Astrocyte (in vitro differentiated cells and primary cell): Measurements from ENCODE around the gene SPNS3. TPM values are rescaled to one million over a fixed set of nuclear protein-coding genes. Genes with fewer than 3 reads are reported as not detected.

Experiments used
- DNase-seq: peaks from one replicate; pipeline ENCODE4 v3.0.0-alpha.2; 2010; ENCODE audit warnings: low read depth
- FAIRE-seq: peaks from 2 replicates; lab custom pipeline; 2011; peaks lifted over from hg19 to GRCh38; lab: Jason Lieb, UNC
- H2AFZ ChIP-seq: 2 replicates; pipeline ENCODE4 v1.6.0; 2012; ENCODE audit warnings: low read depth, low read length, inconsistent platforms
- H3K27ac ChIP-seq: 2 replicates; pipeline ENCODE4 v1.5.1; 2011; ENCODE audit warnings: low read depth, low read length, inconsistent platforms
- H3K27me3 ChIP-seq: 2 replicates; pipeline ENCODE4 v1.6.0; 2011; ENCODE audit warnings: low read length, inconsistent platforms; ENCODE audit not compliant: insufficient read depth
- H3K36me3 ChIP-seq: 2 replicates; pipeline ENCODE4 v1.5.1; 2011; ENCODE audit warnings: low read length, inconsistent platforms; ENCODE audit not compliant: insufficient read depth
- H3K4me1 ChIP-seq: 2 replicates; pipeline ENCODE4 v1.5.1; 2011; ENCODE audit warnings: low read length, inconsistent platforms; ENCODE audit not compliant: insufficient read depth
- H3K4me2 ChIP-seq: 2 replicates; pipeline ENCODE4 v1.6.0; 2012; ENCODE audit warnings: low read length, inconsistent platforms
- H3K4me3 ChIP-seq: 2 replicates; pipeline ENCODE4 v1.5.1; 2011; ENCODE audit warnings: low read depth, mild to moderate bottlenecking, low read length, inconsistent platforms; ENCODE audit not compliant: insufficient read depth
- H3K79me2 ChIP-seq: 2 replicates; pipeline ENCODE4 v1.6.0; 2012; ENCODE audit warnings: mild to moderate bottlenecking, low read length, inconsistent platforms; ENCODE audit not compliant: insufficient read depth
- H3K9ac ChIP-seq: 2 replicates; pipeline ENCODE4 v1.6.0; 2012; ENCODE audit warnings: mild to moderate bottlenecking, low read length, inconsistent platforms
- H3K9me3 ChIP-seq: 2 replicates; pipeline ENCODE4 v1.5.1; 2012; ENCODE audit warnings: low read depth, mild to moderate bottlenecking, low read length, inconsistent platforms; ENCODE audit not compliant: insufficient read depth
- H4K20me1 ChIP-seq: 2 replicates; pipeline ENCODE4 v1.6.0; 2012; ENCODE audit warnings: low read length, inconsistent platforms; ENCODE audit not compliant: insufficient read depth
- H3K27ac Mint-ChIP-seq: one replicate; pipeline ENCODE4 v1.8.0; 2021; ENCODE audit warnings: mild to moderate bottlenecking, mixed read lengths; ENCODE audit not compliant: unreplicated experiment
- H3K27me3 Mint-ChIP-seq: one replicate; pipeline ENCODE4 v1.8.0; 2021; ENCODE audit warnings: low read depth, mixed read lengths; ENCODE audit not compliant: unreplicated experiment
- H3K36me3 Mint-ChIP-seq: one replicate; pipeline ENCODE4 v1.8.0; 2021; ENCODE audit warnings: low read depth, mixed read lengths; ENCODE audit not compliant: unreplicated experiment
- H3K4me1 Mint-ChIP-seq: one replicate; pipeline ENCODE4 v1.8.0; 2021; ENCODE audit warnings: low read depth, mixed read lengths; ENCODE audit not compliant: unreplicated experiment
- H3K4me3 Mint-ChIP-seq: one replicate; pipeline ENCODE4 v1.8.0; 2021; ENCODE audit warnings: mild to moderate bottlenecking, moderate library complexity, mixed read lengths; ENCODE audit not compliant: unreplicated experiment
- H3K9me3 Mint-ChIP-seq: one replicate; pipeline ENCODE4 v1.8.0; 2021; ENCODE audit warnings: mild to moderate bottlenecking, mixed read lengths; ENCODE audit not compliant: unreplicated experiment
- EZH2 ChIP-seq: IDR thresholded peaks from 2 replicates; pipeline ENCODE4 v1.6.1; 2012; ENCODE audit warnings: mild to moderate bottlenecking, low read length, inconsistent platforms; ENCODE audit not compliant: insufficient read depth
- total RNA-seq: library from RNA; stranded (reverse); gene quantifications from 2 replicates; pipeline ENCODE4 v1.2.1, GENCODE V29; 2021
- TF ChIP-seq, protein P1 (sequence below): IDR thresholded peaks from 2 replicates; pipeline ENCODE4 v1.5.1; 2011; ENCODE audit warnings: low read depth, mild to moderate bottlenecking, inconsistent platforms, low read length, moderate library complexity; ENCODE audit not compliant: insufficient read depth

Gene SPNS3
- total RNA-seq, 1 donor from 2014 or later: not detected

DNA sequence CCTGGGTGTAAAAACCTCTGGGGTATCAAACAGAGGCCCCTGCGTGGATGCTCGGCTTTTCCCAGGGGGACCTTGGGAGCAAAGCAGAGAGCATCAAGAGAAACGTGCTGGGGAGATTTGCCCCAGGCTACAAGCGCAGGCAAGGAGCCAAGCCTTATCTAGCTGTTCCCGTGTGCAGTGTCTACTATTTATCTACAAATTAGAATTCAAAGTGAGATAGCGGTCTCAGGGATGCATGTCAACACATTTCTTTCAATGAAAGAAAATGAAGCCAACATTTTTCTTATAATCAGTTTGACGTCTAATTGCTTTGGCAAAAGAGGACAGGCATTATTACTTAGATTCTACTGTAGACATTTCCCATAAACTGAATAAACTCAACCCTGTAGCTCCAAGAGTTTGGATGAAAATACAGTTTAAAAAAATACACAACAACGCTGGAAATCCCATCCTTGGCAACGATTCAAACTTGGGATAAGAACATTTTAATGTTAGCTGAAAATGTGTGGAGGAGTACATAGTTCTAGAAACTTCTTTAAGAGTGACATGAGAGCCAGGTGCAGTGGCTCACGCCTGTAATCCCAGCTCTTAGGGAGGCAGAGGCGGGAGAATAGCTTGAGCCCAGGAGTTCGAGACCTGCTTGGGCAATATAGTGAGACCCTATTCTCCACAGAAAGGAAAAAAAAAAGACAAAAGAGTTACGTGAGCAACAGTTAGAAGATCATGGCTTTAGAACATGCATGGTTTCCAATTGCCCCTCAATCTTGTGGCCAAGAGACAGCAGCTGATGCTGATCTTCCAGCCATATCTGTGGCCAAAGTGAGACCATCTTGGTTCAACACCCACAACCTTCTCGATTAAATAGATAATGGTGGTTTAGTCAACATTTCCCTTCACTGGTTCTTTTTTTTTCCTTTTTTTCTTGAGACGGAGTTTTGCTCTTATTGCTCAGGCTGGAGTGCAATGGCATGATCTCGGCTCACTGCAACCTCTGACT, 7.2 kb downstream of the SPNS3 start:
- Histone ChIP-seq H3K27me3 (peaks cover 9% of the 10 kb centered on the region), H3K79me2 (no peaks in the 10 kb centered on the region), H4K20me1 (no peaks in the 10 kb centered on the region), H2AFZ (no peak overlapping the region), H3K27ac (no peak overlapping the region), H3K4me2 (no peak overlapping the region), H3K36me3 (no peaks in the 10 kb centered on the region), H3K4me1 (no peaks in the 10 kb centered on the region), H3K9me3 (no peaks in the 10 kb centered on the region), H3K4me3 (no peak overlapping the region), H3K9ac (no peak overlapping the region)
- Mint-ChIP-seq H3K27ac (no peak overlapping the region), H3K36me3 (no peaks in the 10 kb centered on the region), H3K4me3 (no peak overlapping the region), H3K27me3 (peaks cover 51% of the 10 kb centered on the region), H3K4me1 (no peaks in the 10 kb centered on the region), H3K9me3 (no peaks in the 10 kb centered on the region)
- TF ChIP-seq EZH2: no peak
- TF ChIP-seq, protein P1, sequence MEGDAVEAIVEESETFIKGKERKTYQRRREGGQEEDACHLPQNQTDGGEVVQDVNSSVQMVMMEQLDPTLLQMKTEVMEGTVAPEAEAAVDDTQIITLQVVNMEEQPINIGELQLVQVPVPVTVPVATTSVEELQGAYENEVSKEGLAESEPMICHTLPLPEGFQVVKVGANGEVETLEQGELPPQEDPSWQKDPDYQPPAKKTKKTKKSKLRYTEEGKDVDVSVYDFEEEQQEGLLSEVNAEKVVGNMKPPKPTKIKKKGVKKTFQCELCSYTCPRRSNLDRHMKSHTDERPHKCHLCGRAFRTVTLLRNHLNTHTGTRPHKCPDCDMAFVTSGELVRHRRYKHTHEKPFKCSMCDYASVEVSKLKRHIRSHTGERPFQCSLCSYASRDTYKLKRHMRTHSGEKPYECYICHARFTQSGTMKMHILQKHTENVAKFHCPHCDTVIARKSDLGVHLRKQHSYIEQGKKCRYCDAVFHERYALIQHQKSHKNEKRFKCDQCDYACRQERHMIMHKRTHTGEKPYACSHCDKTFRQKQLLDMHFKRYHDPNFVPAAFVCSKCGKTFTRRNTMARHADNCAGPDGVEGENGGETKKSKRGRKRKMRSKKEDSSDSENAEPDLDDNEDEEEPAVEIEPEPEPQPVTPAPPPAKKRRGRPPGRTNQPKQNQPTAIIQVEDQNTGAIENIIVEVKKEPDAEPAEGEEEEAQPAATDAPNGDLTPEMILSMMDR: no peak
- FAIRE-seq: no peak
- DNase-seq: no peak

DNA sequence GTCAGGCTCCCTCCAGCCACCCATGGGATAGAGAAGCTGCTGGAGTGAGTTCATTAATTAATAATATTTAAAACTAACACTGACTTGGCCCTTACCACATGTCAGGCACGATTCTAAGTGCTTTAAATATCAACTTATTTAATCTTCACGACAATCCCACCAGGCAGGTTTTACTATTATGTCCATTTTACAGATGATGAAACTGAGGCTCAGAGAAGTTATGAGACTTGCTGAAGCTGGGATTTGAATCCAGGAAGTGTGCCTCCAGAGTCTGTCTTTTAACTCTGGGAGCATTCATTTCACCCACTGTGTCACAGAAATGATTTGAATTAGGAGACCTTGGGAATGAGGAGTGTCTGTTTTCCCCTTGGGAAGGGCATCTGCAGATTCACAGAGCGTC, 8.8 kb downstream of the SPNS3 start:
- Mint-ChIP-seq H3K4me3 (no peak overlapping the region), H3K27ac (no peak overlapping the region)
- FAIRE-seq: no peak

More for the DNA sequence above, 8.8 kb downstream of the SPNS3 start:
- peaks cover 9% of the 10 kb centered on the region for H3K27me3 ChIP-seq
- H3K9me3 ChIP-seq: no peaks in the 10 kb centered on the region
- H3K36me3 Mint-ChIP-seq: no peaks in the 10 kb centered on the region
- H4K20me1 ChIP-seq: no peaks in the 10 kb centered on the region
- no peaks in the 10 kb centered on the region for H3K4me1 ChIP-seq
- no peak overlapping the region for H2AFZ ChIP-seq
- no peaks in the 10 kb centered on the region for H3K36me3 ChIP-seq
- TF ChIP-seq EZH2: no peak
- TF ChIP-seq, protein P1: no peak
- no peaks in the 10 kb centered on the region for H3K79me2 ChIP-seq
- no peak overlapping the region for H3K4me3 ChIP-seq
- no peaks in the 10 kb centered on the region for H3K9me3 Mint-ChIP-seq
- H3K4me1 Mint-ChIP-seq: no peaks in the 10 kb centered on the region
- no peak overlapping the region for H3K4me2 ChIP-seq
- peaks cover 48% of the 10 kb centered on the region for H3K27me3 Mint-ChIP-seq
- H3K27ac ChIP-seq: no peak overlapping the region
- no peak for DNase-seq
- H3K9ac ChIP-seq: no peak overlapping the region
